PC-9 (cell line): ENCODE measurements around the gene MAEA.

ENCODE experiments used
- EZH2 ChIP-seq: fragments of 200-600 bp; sonication (generic); IDR thresholded peaks from 2 replicates; pipeline ENCODE4 v1.8.0; 2017; ENCODE audit warnings: antibody characterized with exemption, low read depth
- TF ChIP-seq, protein P1 (sequence below): fragments of 200-600 bp; sonication (generic); conservative IDR thresholded peaks from 2 replicates; pipeline ENCODE4 v1.6.1; 2017; ENCODE audit warnings: mixed run types, antibody characterized with exemption, mild to moderate bottlenecking, moderate library complexity

DNA sequence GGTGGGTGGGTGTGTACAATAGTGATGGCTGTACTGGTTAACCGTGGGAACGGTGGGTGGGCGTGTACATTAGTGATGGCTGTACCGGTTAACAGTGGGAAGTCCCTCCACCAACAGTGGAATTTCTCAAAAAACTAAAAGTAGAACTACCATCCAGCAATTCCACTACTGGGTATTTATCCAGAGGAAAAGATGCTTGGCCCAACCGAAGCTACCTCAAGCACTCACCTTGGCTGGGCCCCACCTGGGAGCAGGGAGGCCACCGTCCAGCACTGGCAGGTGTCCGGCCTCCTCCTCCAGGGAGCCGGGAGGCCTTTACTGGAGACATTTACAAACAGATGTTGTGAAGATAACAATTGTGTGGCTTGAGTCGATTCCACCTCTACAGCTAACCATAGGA is 6.0 kb upstream of the MAEA start:
- TF ChIP-seq, protein P1, sequence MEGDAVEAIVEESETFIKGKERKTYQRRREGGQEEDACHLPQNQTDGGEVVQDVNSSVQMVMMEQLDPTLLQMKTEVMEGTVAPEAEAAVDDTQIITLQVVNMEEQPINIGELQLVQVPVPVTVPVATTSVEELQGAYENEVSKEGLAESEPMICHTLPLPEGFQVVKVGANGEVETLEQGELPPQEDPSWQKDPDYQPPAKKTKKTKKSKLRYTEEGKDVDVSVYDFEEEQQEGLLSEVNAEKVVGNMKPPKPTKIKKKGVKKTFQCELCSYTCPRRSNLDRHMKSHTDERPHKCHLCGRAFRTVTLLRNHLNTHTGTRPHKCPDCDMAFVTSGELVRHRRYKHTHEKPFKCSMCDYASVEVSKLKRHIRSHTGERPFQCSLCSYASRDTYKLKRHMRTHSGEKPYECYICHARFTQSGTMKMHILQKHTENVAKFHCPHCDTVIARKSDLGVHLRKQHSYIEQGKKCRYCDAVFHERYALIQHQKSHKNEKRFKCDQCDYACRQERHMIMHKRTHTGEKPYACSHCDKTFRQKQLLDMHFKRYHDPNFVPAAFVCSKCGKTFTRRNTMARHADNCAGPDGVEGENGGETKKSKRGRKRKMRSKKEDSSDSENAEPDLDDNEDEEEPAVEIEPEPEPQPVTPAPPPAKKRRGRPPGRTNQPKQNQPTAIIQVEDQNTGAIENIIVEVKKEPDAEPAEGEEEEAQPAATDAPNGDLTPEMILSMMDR = no peak
- TF ChIP-seq EZH2 = no peak
